Neutrophil (primary cell): ENCODE measurements around the gene KCNT1.

ENCODE experiments used
- H3K27ac ChIP-seq: fragments of 200-600 bp; sonication (generic); 2 replicates; pipeline ENCODE4 v1.5.1; 2016; ENCODE audit warnings: mild to moderate bottlenecking, moderate library complexity
- H3K27me3 ChIP-seq: fragments of 200-600 bp; sonication (generic); 2 replicates; pipeline ENCODE4 v1.6.0; 2016; ENCODE audit warnings: mild to moderate bottlenecking
- H3K36me3 ChIP-seq: fragments of 200-600 bp; sonication (generic); 2 replicates; pipeline ENCODE4 v1.5.1; 2017
- H3K4me1 ChIP-seq, 2 experiments: fragments of 200-600 bp in 1 of 2; sonication (generic) in 1 of 2; 1 replicate in 1 of 2; 2 replicates in 1 of 2; pipeline versions ENCODE4 v1.5.1 to v1.6.1; 2013 to 2016; ENCODE audit warnings: low read depth in 1 of 2, low read length in 1 of 2, mild to moderate bottlenecking in 1 of 2, moderate library complexity in 1 of 2; ENCODE audit not compliant: control insufficient read depth in 1 of 2, insufficient read depth in 1 of 2
- H3K4me3 ChIP-seq, 2 experiments: fragments of 200-600 bp in 1 of 2; sonication (generic) in 1 of 2; 1 replicate in 1 of 2; 2 replicates in 1 of 2; pipeline ENCODE4 v1.5.1; 2013 to 2016; ENCODE audit warnings: low read depth in 1 of 2, low read length in 1 of 2, mild to moderate bottlenecking in 1 of 2, moderate library complexity in 1 of 2
- H3K9me3 ChIP-seq: fragments of 200-600 bp; sonication (generic); 2 replicates; pipeline ENCODE4 v1.5.1; 2016
- TF ChIP-seq, protein P1 (sequence below): fragments of 200-600 bp; sonication (generic); IDR thresholded peaks from 2 replicates; pipeline ENCODE4 v1.5.1; 2016; ENCODE audit warnings: antibody characterized with exemption

Gene KCNT1

DNA sequence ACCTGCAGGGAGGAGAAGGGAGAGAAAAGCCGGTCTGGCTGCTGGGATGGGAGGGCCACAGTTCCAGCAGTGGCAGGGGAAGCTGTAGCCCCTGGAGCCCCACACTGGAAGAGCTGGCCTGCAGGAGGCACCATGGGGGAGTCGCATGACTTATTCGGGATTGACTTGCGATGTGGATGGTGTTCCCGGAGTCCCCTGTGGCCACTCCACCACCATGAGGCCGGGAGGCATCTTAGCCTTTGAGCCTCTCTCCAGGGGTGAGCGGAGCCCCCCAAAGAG is 92.0 kb downstream of the KCNT1 start:
- Histone ChIP-seq H3K4me1 (no peaks in the 10 kb centered on the region), H3K36me3 (no peaks in the 10 kb centered on the region)

DNA sequence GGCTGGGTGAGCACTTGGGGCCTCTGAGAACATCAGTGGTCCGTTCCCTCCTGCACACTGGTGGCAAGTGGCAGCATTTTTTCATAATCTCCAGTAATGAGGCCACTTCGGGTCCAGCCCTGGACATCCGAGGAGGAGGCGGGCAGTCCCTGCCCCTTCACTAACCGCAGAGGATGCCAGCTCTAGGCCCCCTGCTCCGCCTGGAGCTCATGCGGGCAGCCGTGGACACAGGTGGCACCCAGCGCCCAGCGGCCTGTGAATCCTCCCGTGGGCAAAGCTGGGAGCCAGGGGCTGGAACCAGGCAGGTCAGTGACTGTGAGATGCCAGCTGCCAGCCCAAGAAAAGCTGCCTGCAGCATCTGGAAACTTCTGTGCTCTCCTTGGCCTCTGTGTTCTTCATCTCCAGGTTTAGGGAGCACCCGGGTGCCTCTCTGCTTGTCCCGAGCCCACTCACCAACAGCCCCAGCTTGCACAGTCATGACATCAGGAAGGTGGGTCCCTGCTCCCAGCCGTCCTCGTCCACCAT is 92.4 kb downstream of the KCNT1 start:
- Histone ChIP-seq H3K36me3 (no peaks in the 10 kb centered on the region), H3K9me3 (no peaks in the 10 kb centered on the region), H3K4me3 (no peak overlapping the region), H3K4me1 (no peaks in the 10 kb centered on the region), H3K27me3 (peaks cover 8% of the 10 kb centered on the region), H3K27ac (no peak overlapping the region)
- TF ChIP-seq, protein P1, sequence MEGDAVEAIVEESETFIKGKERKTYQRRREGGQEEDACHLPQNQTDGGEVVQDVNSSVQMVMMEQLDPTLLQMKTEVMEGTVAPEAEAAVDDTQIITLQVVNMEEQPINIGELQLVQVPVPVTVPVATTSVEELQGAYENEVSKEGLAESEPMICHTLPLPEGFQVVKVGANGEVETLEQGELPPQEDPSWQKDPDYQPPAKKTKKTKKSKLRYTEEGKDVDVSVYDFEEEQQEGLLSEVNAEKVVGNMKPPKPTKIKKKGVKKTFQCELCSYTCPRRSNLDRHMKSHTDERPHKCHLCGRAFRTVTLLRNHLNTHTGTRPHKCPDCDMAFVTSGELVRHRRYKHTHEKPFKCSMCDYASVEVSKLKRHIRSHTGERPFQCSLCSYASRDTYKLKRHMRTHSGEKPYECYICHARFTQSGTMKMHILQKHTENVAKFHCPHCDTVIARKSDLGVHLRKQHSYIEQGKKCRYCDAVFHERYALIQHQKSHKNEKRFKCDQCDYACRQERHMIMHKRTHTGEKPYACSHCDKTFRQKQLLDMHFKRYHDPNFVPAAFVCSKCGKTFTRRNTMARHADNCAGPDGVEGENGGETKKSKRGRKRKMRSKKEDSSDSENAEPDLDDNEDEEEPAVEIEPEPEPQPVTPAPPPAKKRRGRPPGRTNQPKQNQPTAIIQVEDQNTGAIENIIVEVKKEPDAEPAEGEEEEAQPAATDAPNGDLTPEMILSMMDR: no peak

More for the DNA sequence above, 92.0 kb downstream of the KCNT1 start:
- TF ChIP-seq, protein P1: no peak
- Histone ChIP-seq H3K9me3 (no peaks in the 10 kb centered on the region), H3K27ac (no peak overlapping the region), H3K4me3 (no peak overlapping the region), H3K27me3 (peaks cover 8% of the 10 kb centered on the region)

DNA sequence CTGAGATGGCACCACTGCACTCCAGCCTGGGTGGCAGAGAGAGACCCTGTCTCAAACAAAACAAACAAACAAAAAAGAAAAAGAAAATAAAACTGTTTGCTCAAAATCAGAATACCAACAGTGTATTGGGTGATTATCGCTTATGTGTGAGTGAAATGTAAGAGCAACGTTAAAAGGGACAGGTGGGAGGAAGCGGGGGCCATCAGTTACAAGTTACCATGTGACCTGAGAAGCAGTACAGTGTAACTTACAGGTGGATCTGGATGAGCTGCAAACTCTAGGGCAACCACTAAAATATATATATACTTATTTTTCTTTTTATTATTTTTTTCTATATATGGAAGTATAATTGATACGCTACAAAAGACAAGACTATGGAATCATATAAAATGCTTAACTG is 93.4 kb downstream of the KCNT1 start:
- peaks cover 8% of the 10 kb centered on the region for H3K27me3 ChIP-seq
- H3K9me3 ChIP-seq: no peaks in the 10 kb centered on the region
- no peaks in the 10 kb centered on the region for H3K4me1 ChIP-seq

GRCh38 chr9:135796784-135797485 is 95.0 kb downstream of the KCNT1 start:
- TF ChIP-seq, protein P1: no peak
- H3K36me3 ChIP-seq: no peaks in the 10 kb centered on the region
- H3K27ac ChIP-seq: no peak overlapping the region
- no peak overlapping the region for H3K4me3 ChIP-seq
- H3K4me1 ChIP-seq: no peaks in the 10 kb centered on the region
- no peaks in the 10 kb centered on the region for H3K9me3 ChIP-seq
- peaks cover 8% of the 10 kb centered on the region for H3K27me3 ChIP-seq

More for the DNA sequence above, 93.4 kb downstream of the KCNT1 start:
- H3K36me3 ChIP-seq: no peaks in the 10 kb centered on the region
- H3K27ac ChIP-seq: no peak overlapping the region
- no peak overlapping the region for H3K4me3 ChIP-seq
- TF ChIP-seq, protein P1: no peak

- TF ChIP-seq, protein P1: no peak
- peaks cover 8% of the 10 kb centered on the region for H3K27me3 ChIP-seq
- no peak overlapping the region for H3K27ac ChIP-seq
These were observed 95.7 kb downstream of the KCNT1 start for GRCh38 chr9:135797507-135798262.

More at GRCh38 chr9:135797507-135798262, 95.7 kb downstream of the KCNT1 start:
- Histone ChIP-seq H3K4me3 (no peak overlapping the region), H3K9me3 (no peaks in the 10 kb centered on the region), H3K4me1 (no peaks in the 10 kb centered on the region), H3K36me3 (no peaks in the 10 kb centered on the region)
